ENCODE measurements around the gene ZCCHC14. TPM values are rescaled to one million over a fixed set of nuclear protein-coding genes. Genes with fewer than 3 reads are reported as not detected.

ZCCHC14 gene
- total RNA-seq, 2 donors from 2014 or later, result 33.0 to 45.6 TPM

DNA sequence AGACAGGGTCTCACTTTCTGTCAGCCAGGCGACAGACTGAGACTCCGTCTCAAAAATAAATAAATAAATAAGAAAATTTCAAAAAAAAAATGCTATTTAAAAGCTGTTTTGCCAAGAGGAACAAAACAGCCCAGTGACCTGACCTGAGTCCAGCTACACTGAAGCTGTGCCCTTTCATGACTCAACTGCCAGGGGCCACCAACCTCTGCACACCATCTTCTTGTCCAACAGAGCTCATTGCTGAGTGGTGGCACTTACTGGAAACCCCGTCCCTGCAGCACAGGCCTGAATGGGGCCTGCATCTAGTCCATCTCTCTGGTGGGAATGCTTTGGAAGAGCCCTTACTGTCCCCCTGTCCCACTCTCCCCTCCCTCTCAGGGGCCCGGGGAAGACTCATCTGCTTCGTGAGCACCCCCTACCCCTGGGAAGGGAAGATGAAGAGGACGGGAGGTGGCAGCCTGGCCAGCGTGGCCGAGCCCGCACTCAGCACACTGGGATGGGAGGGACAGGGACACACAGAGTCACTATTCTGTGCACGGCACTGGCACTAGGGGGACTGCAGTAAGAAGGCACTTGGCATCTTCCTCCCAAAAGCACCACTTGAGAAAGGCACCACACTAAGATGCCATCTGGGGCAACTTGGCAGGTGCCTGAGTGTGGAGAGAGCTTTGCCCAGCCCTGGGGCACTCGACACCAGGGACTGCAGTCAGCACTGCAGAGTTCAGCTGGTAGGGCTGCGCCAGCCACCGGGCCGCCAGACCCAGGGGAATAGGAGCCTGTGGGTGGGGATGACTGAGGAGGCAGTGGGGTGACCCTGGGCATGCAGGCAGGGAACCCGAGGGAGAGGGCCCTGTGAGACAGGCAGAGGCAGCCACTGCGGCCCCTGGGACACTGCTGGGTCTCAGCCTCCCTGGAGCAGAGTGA is 122.8 kb downstream of the ZCCHC14 start:
- DNase-seq (ENCODE audit: low spot score) (no peak), ATAC-seq (ENCODE audit: insufficient number of reproducible peaks, low FRiP score, low read depth) (no peak)
- Histone ChIP-seq H3K27ac (no peak overlapping the region), H3K27me3 (replicated peaks; ENCODE audit: insufficient read depth) (no peaks in the 10 kb centered on the region), H3K36me3 (no peaks in the 10 kb centered on the region), H3K4me1 (ENCODE audit: control insufficient read depth in 1 of 2, low read depth in 2 of 2) (peaks cover 3 to 41% of the 10 kb centered on the region in 2 donors), H3K9me3 (no peaks in the 10 kb centered on the region), H3K4me3 (no peak overlapping the region)
- TF ChIP-seq, protein P1, sequence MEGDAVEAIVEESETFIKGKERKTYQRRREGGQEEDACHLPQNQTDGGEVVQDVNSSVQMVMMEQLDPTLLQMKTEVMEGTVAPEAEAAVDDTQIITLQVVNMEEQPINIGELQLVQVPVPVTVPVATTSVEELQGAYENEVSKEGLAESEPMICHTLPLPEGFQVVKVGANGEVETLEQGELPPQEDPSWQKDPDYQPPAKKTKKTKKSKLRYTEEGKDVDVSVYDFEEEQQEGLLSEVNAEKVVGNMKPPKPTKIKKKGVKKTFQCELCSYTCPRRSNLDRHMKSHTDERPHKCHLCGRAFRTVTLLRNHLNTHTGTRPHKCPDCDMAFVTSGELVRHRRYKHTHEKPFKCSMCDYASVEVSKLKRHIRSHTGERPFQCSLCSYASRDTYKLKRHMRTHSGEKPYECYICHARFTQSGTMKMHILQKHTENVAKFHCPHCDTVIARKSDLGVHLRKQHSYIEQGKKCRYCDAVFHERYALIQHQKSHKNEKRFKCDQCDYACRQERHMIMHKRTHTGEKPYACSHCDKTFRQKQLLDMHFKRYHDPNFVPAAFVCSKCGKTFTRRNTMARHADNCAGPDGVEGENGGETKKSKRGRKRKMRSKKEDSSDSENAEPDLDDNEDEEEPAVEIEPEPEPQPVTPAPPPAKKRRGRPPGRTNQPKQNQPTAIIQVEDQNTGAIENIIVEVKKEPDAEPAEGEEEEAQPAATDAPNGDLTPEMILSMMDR (IDR thresholded peaks at IDR 0.05), result no peak

DNA sequence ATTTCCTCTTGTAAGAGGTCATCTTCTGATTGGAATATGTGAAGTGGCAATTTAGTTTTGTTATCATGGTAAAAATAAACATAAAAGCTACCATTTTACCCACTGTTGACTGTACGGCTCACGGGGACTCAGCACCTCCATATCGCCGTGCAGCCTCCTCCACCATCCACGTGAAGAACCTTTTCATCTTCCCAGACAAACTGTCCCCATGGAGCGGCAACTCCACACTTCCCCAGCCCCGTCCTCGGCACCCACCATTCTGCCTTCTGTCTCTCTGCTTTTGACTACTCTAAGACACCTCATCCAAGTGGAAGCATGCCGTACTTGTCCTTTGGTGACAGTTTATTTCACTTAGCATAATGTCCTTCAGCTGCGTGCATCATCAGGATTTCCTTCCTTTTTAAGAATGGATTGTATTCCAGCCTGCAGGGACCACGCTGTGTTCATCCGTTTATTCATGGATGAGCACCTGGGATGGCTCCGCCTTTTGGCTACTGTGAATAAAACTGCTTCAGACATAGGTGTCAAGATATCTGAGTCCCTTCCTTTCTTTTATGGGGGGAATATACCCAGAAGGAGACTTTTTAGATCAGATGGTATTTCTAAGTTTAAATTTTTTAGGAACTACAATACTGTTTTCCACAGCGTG is 123.6 kb downstream of the ZCCHC14 start:
- Histone ChIP-seq H3K4me3 (no peak overlapping the region), H3K27me3 (replicated peaks; ENCODE audit: insufficient read depth) (no peaks in the 10 kb centered on the region), H3K27ac (no peak overlapping the region), H3K9me3 (no peaks in the 10 kb centered on the region), H3K4me1 (ENCODE audit: control insufficient read depth in 1 of 2, low read depth in 2 of 2) (peaks cover 7 to 38% of the 10 kb centered on the region in 2 donors), H3K36me3 (no peaks in the 10 kb centered on the region)
- ATAC-seq (ENCODE audit: insufficient number of reproducible peaks, low FRiP score, low read depth) (no peak), DNase-seq (ENCODE audit: low spot score) (no peak)
- TF ChIP-seq, protein P1 (IDR thresholded peaks at IDR 0.05), result no peak

DNA sequence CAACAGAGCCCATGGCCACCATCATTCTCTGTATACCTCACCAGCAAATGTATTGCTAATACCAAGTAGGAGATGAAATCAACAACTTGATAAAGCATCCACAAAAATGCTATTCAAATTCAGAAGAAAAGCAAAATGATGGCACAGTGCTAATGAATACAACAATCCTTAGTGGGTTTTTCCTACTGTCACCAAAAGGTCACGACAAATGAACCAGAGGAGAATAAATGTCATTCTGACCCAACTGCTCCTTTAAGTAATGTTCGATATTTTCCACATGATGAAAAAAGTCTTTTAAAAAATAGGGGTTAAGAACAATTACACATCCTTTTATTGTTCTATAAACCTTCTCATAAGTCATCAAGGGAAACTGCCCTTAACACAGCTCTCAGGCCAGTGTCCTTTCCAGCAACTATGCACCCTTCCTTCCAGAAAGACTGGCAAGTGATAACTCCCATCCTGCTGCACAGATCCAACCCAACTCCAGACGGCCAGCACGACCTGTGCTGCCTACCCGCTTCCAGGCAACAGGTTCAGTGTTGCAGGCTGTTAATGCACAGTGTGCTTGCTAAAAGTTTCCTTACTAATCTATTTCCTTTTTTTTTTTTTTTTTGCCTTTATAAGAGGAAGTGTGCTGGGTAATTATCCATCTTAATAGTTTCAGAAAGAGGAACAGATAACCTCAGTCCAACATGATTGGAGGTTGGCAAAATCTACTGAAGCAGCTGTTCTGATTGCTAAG is 124.6 kb downstream of the ZCCHC14 start:
- Histone ChIP-seq H3K4me1 (ENCODE audit: control insufficient read depth in 1 of 2, low read depth in 2 of 2) (peaks cover 14 to 40% of the 10 kb centered on the region in 2 donors), H3K36me3 (no peaks in the 10 kb centered on the region), H3K9me3 (no peaks in the 10 kb centered on the region), H3K27me3 (replicated peaks; ENCODE audit: insufficient read depth) (no peaks in the 10 kb centered on the region), H3K4me3 (no peak overlapping the region), H3K27ac (no peak overlapping the region)
- DNase-seq (ENCODE audit: low spot score), result no peak
- TF ChIP-seq, protein P1 (IDR thresholded peaks at IDR 0.05), result no peak
- ATAC-seq (ENCODE audit: insufficient number of reproducible peaks, low FRiP score, low read depth), result no peak

DNA sequence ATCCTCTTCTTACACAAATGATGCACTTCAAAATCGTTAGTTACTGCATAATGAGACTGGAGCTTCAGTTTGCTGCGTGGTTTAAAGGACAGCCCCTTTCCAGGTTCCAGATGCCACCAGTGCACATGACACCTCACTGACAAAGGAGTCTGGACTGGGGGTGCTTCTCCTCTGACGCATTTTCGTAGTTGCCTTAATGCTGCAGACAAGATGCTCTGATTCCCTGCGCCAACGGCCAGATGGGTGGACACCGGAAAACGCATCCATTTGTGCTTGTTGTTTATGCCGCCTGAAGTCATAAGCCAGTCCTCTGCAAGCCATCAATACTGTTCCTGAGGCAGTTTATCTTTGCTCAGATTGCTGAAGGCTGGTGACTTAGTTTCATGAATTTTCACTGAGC is 125.3 kb downstream of the ZCCHC14 start:
- TF ChIP-seq, protein P1 (IDR thresholded peaks at IDR 0.05), result no peak
- H3K4me3 ChIP-seq, result no peak overlapping the region
- H3K27me3 ChIP-seq (replicated peaks; ENCODE audit: insufficient read depth), result no peaks in the 10 kb centered on the region
- H3K36me3 ChIP-seq, result peaks cover 1% of the 10 kb centered on the region
- H3K9me3 ChIP-seq, result no peaks in the 10 kb centered on the region
- no peak for DNase-seq (ENCODE audit: low spot score)
- no peak overlapping the region for H3K27ac ChIP-seq
- peaks cover 14 to 41% of the 10 kb centered on the region in 2 donors for H3K4me1 ChIP-seq (ENCODE audit: control insufficient read depth in 1 of 2, low read depth in 2 of 2)
- no peak for ATAC-seq (ENCODE audit: insufficient number of reproducible peaks, low FRiP score, low read depth)

DNA sequence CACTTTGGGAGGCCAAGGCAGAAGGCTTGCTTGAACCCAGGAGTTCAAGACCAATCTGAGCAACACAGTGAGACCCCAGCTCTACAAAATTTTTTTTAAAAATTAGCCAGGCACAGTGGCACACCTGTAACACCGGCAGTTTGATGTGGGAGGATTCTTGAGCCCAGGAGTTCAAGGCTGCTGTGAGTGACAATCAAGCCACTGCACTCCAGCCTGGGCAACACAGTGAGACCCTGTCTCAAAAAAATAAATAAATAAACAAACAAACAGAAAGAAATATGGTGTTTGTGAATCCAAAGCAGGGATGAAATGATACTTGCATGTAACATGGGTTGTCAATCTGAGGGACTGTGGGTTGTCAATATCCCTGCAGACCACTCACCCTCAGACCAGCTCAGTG is 125.9 kb downstream of the ZCCHC14 start:
- TF ChIP-seq, protein P1 (IDR thresholded peaks at IDR 0.05), result no peak
- ATAC-seq (ENCODE audit: insufficient number of reproducible peaks, low FRiP score, low read depth) (no peak), DNase-seq (ENCODE audit: low spot score) (no peak)
- Histone ChIP-seq H3K9me3 (no peaks in the 10 kb centered on the region), H3K27ac (no peak overlapping the region), H3K4me1 (ENCODE audit: control insufficient read depth in 1 of 2, low read depth in 2 of 2) (peaks cover 14 to 35% of the 10 kb centered on the region in 2 donors), H3K27me3 (replicated peaks; ENCODE audit: insufficient read depth) (no peaks in the 10 kb centered on the region), H3K4me3 (no peak overlapping the region), H3K36me3 (peaks cover 4% of the 10 kb centered on the region)
